A549 treated with Hydrocortisone at 1 μM for 4 hours (cell line): ENCODE measurements around the gene NOMO2. TPM values are rescaled to one million over a fixed set of nuclear protein-coding genes. Genes with fewer than 3 reads are reported as not detected.

Experiments
- total RNA-seq: library from RNA; stranded (reverse); fragments of 200-300 nt; extraction: Qiagen RNA extraction; gene quantifications from 5 replicates; pipeline ENCODE4 v1.2.3, GENCODE V29; 2022

Gene NOMO2
- 100.0 to 106 TPM (median 103 TPM) in 5 replicates for total RNA-seq

GRCh38 chr16:18561727-18562314, at the start of gene NOMO2:
TSS of gene NOMO2 (minus strand) at chr16:18562097. CDS start at chr16:18562040, 57 bp downstream.

Other genes starting within 250 kb of the NOMO2 start
- 0.53 to 1.0 TPM (median 0.84 TPM) in 5 replicates for gene NPIPA8, start 225.4 kb downstream of the NOMO2 start, total RNA-seq
- 2,215 to 2,434 TPM (median 2,300 TPM) in 5 replicates for gene RPS15A, start 228.2 kb upstream of the NOMO2 start, total RNA-seq
- 253 to 441 TPM (median 289 TPM) in 5 replicates for gene ARL6IP1, start 239.5 kb upstream of the NOMO2 start, total RNA-seq